Neural cell (in vitro differentiated cells): ENCODE data around the gene CPSF3.

Experiments used
- CTCF ChIP-seq: fragments of 450-650 bp; IDR thresholded peaks from 2 replicates; pipeline ENCODE4 v1.5.1; 2014; ENCODE audit warnings: antibody characterized with exemption, mild to moderate bottlenecking, moderate library complexity; ENCODE audit not compliant: poor library complexity, severe bottlenecking
- EP300 ChIP-seq: fragments of 450-650 bp; conservative IDR thresholded peaks from 2 replicates; pipeline ENCODE4 v1.6.1; 2014; ENCODE audit warnings: antibody characterized with exemption, mild to moderate bottlenecking, moderate library complexity; ENCODE audit not compliant: poor library complexity, severe bottlenecking
- EZH2 ChIP-seq: fragments of 200-600, 300-800 bp; shearing (Covaris generic), sonication (generic); IDR thresholded peaks from 2 replicates; pipeline ENCODE4 v1.6.1; 2014; ENCODE audit warnings: antibody characterized with exemption, low read length, borderline replicate concordance, mild to moderate bottlenecking; ENCODE audit not compliant: insufficient read depth, poor library complexity, severe bottlenecking
- MXI1 ChIP-seq: fragments of 450-650 bp; conservative IDR thresholded peaks from 2 replicates; pipeline ENCODE4 v1.6.1; 2014; ENCODE audit warnings: antibody characterized with exemption, mild to moderate bottlenecking; ENCODE audit not compliant: poor library complexity, severe bottlenecking
- POLR2AphosphoS5 ChIP-seq: IDR thresholded peaks from 2 replicates; pipeline ENCODE4 v1.6.1; 2012
- RAD21 ChIP-seq: fragments of 450-650 bp; conservative IDR thresholded peaks from 2 replicates; pipeline ENCODE4 v1.6.1; 2014; ENCODE audit warnings: antibody characterized with exemption, mild to moderate bottlenecking, moderate library complexity
- TAF1 ChIP-seq: IDR thresholded peaks from 2 replicates; pipeline ENCODE4 v1.6.1; 2012; ENCODE audit warnings: low read depth
- TF ChIP-seq, protein P1 (sequence below): IDR thresholded peaks from 2 replicates; pipeline ENCODE4 v1.6.1; 2012; ENCODE audit warnings: borderline replicate concordance

DNA sequence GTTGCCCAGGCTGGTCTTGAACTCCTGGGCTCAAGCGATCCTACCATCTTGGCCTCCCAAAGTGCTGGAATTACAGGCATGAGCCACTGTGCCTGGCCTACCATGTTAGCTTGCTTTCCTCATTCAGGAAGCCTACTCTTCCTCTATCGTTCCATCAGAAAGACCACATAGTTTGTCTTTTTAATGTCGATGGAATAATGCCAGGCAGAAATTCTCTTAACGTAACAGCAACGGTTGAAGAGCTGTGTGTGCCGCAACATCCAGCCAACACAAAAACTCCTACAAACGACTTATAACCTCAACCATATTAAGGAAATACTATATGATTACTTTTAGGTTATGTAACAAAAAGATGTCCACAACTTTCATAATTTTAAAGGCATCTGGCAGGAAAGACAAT lies 10.7 kb upstream of the CPSF3 start:
- TF ChIP-seq CTCF (no peak), EZH2 (no peak), EP300 (no peak), RAD21 (no peak), POLR2AphosphoS5 (no peak), TAF1 (no peak), MXI1 (no peak)
- TF ChIP-seq, protein P1, sequence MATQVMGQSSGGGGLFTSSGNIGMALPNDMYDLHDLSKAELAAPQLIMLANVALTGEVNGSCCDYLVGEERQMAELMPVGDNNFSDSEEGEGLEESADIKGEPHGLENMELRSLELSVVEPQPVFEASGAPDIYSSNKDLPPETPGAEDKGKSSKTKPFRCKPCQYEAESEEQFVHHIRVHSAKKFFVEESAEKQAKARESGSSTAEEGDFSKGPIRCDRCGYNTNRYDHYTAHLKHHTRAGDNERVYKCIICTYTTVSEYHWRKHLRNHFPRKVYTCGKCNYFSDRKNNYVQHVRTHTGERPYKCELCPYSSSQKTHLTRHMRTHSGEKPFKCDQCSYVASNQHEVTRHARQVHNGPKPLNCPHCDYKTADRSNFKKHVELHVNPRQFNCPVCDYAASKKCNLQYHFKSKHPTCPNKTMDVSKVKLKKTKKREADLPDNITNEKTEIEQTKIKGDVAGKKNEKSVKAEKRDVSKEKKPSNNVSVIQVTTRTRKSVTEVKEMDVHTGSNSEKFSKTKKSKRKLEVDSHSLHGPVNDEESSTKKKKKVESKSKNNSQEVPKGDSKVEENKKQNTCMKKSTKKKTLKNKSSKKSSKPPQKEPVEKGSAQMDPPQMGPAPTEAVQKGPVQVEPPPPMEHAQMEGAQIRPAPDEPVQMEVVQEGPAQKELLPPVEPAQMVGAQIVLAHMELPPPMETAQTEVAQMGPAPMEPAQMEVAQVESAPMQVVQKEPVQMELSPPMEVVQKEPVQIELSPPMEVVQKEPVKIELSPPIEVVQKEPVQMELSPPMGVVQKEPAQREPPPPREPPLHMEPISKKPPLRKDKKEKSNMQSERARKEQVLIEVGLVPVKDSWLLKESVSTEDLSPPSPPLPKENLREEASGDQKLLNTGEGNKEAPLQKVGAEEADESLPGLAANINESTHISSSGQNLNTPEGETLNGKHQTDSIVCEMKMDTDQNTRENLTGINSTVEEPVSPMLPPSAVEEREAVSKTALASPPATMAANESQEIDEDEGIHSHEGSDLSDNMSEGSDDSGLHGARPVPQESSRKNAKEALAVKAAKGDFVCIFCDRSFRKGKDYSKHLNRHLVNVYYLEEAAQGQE, result no peak
